ENCODE measurements around the gene CREB3L1.

The CREB3L1 gene

GRCh38 chr11:46338636-46338987, 61.1 kb downstream of the CREB3L1 start:
- no peak for DNase-seq (ENCODE audit: low read depth)
- TF ChIP-seq, protein P1, sequence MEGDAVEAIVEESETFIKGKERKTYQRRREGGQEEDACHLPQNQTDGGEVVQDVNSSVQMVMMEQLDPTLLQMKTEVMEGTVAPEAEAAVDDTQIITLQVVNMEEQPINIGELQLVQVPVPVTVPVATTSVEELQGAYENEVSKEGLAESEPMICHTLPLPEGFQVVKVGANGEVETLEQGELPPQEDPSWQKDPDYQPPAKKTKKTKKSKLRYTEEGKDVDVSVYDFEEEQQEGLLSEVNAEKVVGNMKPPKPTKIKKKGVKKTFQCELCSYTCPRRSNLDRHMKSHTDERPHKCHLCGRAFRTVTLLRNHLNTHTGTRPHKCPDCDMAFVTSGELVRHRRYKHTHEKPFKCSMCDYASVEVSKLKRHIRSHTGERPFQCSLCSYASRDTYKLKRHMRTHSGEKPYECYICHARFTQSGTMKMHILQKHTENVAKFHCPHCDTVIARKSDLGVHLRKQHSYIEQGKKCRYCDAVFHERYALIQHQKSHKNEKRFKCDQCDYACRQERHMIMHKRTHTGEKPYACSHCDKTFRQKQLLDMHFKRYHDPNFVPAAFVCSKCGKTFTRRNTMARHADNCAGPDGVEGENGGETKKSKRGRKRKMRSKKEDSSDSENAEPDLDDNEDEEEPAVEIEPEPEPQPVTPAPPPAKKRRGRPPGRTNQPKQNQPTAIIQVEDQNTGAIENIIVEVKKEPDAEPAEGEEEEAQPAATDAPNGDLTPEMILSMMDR (IDR thresholded peaks at IDR 0.05; ENCODE audit: insufficient read depth, low read depth, low read length, missing control alignments), result no peak
- no peak overlapping the region for H3K4me3 ChIP-seq (ENCODE audit: low read depth, low read length)

DNA sequence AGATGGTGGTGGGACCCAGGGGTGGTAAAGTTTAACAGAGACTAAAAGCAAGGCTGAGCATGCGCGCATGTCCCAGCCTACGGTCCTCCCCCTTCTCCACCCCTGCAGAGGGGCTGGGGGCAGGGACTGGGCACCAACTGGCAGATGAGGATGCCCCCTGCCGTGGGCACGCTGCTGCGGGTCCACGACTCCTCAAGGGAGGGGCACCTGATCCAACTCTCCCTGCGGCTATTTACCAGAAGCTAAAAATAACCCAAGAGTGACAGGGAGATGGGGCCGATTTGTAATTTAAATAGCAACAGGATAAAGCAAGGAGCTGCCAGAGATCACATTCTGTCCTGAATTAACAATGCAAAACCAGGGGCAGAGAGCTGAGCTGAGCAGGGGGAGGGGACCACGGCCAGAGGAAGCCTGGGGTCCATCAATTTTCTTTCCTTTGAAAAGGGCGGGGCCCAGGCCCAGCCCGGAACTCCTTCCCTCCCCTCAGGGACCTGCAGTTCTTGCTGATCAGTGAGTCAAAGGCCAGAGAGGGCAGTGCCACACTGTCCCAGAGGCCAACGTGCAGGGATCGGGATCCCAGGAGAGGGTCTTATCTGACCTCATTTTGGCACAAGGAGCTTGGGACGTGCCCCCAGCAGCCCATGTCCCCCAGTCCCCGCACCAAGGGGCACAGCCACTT, 61.7 kb downstream of the CREB3L1 start:
- TF ChIP-seq, protein P1 (IDR thresholded peaks at IDR 0.05; ENCODE audit: insufficient read depth, low read depth, low read length, missing control alignments), result no peak
- H3K4me3 ChIP-seq (ENCODE audit: low read depth, low read length), result no peak overlapping the region
- no peak for DNase-seq (ENCODE audit: low read depth)

- H3K4me3 ChIP-seq (ENCODE audit: low read depth, low read length), result no peak overlapping the region
- TF ChIP-seq, protein P1 (IDR thresholded peaks at IDR 0.05; ENCODE audit: insufficient read depth, low read depth, low read length, missing control alignments), result no peak
- no peak for DNase-seq (ENCODE audit: low read depth)
Observed at GRCh38 chr11:46339816-46340215, 62.4 kb downstream of the CREB3L1 start.

GRCh38 chr11:46341454-46341853, 64.0 kb downstream of the CREB3L1 start:
- TF ChIP-seq, protein P1 (IDR thresholded peaks at IDR 0.05; ENCODE audit: insufficient read depth, low read depth, low read length, missing control alignments), result no peak
- no peak for DNase-seq (ENCODE audit: low read depth)
- H3K4me3 ChIP-seq (ENCODE audit: low read depth, low read length), result no peak overlapping the region

GRCh38 chr11:46342239-46342638, 64.8 kb downstream of the CREB3L1 start:
- no peak for DNase-seq (ENCODE audit: low read depth)
- H3K4me3 ChIP-seq (ENCODE audit: low read depth, low read length), result no peak overlapping the region
- TF ChIP-seq, protein P1 (IDR thresholded peaks at IDR 0.05; ENCODE audit: insufficient read depth, low read depth, low read length, missing control alignments), result no peak

GRCh38 chr11:46343520-46343919, 66.1 kb downstream of the CREB3L1 start:
- no peak for DNase-seq (ENCODE audit: low read depth)
- TF ChIP-seq, protein P1 (IDR thresholded peaks at IDR 0.05; ENCODE audit: insufficient read depth, low read depth, low read length, missing control alignments), result no peak
- H3K4me3 ChIP-seq (ENCODE audit: low read depth, low read length), result no peak overlapping the region

GRCh38 chr11:46345131-46345597, 67.7 kb downstream of the CREB3L1 start:
- H3K4me3 ChIP-seq (ENCODE audit: low read depth, low read length), result peak overlapping the region; percentile 75
- TF ChIP-seq, protein P1 (IDR thresholded peaks at IDR 0.05; ENCODE audit: insufficient read depth, low read depth, low read length, missing control alignments), result no peak
- peak; percentile 76 for DNase-seq (ENCODE audit: low read depth)

Measured in GM12865 (cell line).